GM12874 (cell line): ENCODE data around the gene QSOX1.
A peak's percentile ranks its signal among the peaks of the same experiment; 100 is the strongest.

Experiments used
- TF ChIP-seq, protein P1 (sequence below): IDR thresholded peaks from 2 replicates; pipeline ENCODE4 v1.5.1; 2011; ENCODE audit warnings: low read depth, mild to moderate bottlenecking, control low read depth, low read length, moderate library complexity; ENCODE audit not compliant: insufficient read depth

QSOX1 gene

DNA sequence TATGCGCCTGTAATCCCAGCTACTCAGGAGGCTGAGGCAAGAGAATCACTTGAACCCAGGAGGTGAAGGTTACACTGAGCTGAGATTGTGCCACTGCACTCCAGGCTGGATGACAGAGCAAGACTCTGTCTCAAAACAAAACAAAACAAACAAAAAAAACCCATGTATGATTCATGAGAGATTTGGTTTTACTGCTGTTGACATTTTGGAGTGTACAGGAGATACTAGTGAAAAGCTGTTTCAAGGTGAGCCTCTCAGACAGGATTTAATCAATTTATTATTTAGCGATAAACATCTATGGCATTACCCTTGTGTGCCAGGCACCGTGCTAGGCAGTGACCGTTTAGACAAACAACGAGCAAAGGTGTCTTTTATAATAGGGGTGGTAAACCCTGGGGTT is 91.9 kb downstream of the QSOX1 start:
- TF ChIP-seq, protein P1, sequence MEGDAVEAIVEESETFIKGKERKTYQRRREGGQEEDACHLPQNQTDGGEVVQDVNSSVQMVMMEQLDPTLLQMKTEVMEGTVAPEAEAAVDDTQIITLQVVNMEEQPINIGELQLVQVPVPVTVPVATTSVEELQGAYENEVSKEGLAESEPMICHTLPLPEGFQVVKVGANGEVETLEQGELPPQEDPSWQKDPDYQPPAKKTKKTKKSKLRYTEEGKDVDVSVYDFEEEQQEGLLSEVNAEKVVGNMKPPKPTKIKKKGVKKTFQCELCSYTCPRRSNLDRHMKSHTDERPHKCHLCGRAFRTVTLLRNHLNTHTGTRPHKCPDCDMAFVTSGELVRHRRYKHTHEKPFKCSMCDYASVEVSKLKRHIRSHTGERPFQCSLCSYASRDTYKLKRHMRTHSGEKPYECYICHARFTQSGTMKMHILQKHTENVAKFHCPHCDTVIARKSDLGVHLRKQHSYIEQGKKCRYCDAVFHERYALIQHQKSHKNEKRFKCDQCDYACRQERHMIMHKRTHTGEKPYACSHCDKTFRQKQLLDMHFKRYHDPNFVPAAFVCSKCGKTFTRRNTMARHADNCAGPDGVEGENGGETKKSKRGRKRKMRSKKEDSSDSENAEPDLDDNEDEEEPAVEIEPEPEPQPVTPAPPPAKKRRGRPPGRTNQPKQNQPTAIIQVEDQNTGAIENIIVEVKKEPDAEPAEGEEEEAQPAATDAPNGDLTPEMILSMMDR: no peak

- TF ChIP-seq, protein P1: no peak
Measured at GRCh38 chr1:180247061-180247460, 92.4 kb downstream of the QSOX1 start.

DNA sequence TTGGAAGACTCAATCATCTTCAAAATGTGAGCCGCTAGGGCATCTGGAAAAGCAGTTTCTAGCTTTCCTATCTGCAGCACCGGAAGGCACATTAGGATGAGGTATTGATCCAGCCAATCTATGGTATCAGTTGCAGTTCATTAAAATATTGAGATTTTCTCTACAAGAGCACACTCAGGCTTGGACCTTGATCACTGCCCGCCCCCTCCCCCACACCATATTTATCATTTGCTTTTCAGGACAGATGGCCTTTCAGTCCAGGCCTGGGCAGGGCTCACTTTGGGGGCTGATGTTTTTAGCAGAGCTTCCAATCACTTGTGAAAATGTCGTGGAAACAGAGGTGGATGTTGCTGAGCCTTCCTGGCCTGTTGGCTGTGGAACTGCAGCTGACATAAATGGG is 92.9 kb downstream of the QSOX1 start:
- TF ChIP-seq, protein P1: no peak

DNA sequence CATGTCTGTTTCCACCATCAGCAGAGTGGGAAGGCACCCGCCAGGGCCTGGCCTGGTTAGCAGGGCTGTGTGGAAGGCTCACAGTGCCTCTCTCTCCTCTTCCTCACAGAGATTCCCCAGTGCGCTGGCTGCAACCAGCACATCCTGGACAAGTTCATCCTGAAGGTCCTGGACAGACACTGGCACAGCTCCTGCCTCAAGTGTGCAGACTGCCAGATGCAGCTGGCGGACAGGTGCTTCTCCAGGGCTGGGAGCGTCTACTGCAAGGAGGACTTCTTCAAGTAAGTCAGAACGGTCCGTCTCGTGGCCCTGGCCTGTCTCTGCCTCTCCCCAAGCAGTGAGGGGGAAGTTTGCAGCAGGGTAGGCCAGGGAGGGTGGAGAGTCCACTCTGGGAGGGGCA is 93.5 kb downstream of the QSOX1 start:
- TF ChIP-seq, protein P1: no peak

DNA sequence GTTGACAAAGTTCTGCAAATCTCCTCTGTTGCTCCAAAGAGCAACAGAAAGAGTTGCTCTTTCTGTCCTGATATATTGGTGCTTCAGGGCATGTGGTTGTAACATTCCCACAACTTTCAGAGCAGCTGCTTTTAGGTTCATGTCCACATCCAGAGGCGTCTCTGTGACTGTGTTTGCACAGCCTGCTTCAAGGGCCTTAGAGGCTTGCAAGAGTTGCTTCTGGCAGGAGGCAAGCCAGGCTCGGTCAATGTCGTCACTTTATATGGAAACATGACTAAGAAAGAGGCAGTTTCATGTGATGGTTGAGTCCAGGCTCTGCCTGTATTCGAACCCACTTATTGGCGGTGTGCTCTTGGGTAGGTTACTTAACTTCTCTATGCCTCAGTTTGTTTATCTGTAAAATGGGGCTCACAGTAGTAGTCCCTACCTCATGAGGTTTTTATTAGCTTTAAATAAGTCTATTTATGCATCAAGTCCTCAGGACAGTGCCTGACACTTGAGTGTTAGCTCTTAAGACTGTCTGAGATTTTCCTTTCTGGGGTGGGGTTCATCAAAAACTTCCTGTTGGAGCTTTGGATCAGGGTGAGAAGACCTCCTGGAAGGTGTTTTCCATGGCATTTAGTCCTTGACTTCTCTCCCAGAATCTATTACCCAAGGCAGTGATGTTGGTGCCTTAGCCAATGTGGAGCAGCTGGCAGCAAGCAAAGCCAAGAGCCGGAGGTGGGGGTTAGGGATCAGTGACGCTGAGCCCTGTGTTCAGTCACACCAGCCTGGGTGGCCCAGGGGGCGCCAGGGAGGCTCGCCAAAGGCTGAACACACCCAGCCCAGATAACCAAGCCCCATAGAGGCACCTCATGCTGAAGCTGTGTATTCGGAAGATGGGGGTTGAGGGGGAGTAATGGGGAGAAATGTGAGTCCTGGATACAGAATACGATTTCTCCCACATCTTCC is 94.3 kb downstream of the QSOX1 start:
- TF ChIP-seq, protein P1: peak; percentile 31

DNA sequence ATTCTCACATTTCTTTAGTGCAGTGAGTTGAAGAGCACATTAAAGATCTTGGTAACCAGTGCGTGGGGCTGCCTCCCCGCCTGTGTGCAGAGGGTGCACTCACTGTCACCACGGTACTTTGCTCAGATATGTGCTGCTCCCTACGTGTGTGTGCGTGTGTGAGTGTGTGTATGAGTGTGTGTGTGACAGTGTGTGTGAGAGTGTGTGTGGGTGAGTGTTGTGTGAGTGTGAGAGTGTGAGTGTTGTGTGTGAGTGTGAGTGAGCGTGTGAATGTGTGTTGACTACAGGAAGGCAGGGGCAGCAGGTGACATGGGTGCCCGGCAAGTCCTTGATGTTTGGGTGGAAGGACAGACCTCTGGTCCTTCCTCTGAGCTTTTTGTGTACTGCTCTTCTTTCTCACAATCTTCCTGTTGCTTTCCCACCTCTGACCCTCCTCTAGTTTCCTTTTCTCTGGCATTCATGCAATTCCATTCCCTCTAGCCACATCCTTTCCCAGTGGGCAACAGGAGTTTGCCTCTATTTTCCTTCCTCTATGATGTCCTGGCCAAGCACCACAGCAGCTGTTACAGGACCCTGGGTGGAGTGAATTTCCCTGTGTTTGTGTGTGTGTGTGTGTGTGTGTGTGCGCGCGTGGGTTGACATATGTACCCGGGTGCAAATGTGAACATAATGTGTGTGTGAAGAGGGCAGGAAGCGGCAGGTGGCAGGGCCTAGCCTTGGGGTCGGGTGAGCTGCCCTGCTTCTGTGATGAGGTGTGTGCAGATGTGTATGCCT is 95.2 kb downstream of the QSOX1 start:
- TF ChIP-seq, protein P1: no peak

- TF ChIP-seq, protein P1: no peak
Measured at GRCh38 chr1:180250499-180250770, 95.8 kb downstream of the QSOX1 start.
